Skin epidermis (tissue), 12 donors: ENCODE measurements around the gene HERPUD2.
"Not testable (repeated sequence)": the region's sequence is repeated elsewhere in the genome, so short reads cannot be mapped to it uniquely, and the experiment has no call there.

Experiments used
- H3K27ac ChIP-seq, 21 experiments: fragments of 200-600 bp; sonication (generic) in 11 of 21; one replicate each; pipeline ENCODE4 v1.5.0; 2020; ENCODE audit warnings: mild to moderate bottlenecking in 3 of 21, inconsistent platforms in 2 of 21, moderate library complexity in 2 of 21
- H3K4me3 ChIP-seq, 7 experiments: fragments of 200-600 bp; sonication (generic) in 2 of 7; one replicate each; pipeline ENCODE4 v1.5.0; 2020; ENCODE audit warnings: inconsistent platforms in 2 of 7, mild to moderate bottlenecking in 2 of 7, moderate library complexity in 1 of 7

HERPUD2 gene

DNA sequence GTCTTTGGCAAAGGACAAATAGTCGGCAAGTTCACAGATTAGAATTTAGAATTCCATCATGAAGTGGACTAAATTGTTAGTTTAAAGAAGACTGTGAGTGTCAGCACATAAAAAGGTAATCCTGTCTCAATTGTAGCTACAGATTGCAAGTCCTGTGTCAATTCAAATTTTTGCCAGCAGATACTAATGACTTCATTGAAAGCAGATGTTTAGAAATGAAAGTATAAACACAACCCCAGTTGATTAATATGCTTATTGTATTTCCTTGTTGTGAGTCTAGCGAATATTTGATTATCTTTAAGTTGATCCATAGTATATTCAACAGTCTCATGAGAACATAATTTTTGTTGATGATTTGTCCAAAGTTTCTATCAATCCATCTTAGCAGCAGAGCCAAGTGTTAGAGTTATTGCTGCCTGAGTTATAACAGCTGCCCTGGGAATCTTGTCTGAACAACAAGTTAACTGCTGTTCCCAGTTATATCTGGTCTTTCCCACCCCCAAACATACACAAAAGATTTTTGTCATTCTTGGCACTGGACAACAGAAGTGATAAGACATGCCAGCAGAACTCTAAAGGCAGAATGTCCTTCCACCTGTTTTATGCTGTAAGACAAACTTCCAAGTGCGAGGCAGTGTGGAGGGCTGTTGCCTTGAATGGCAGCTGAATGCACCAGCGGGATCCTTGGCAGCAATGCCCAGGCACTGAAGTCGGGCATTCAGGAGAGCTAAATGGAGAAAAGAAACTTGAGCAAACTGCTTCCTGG is 21.3 kb upstream of the HERPUD2 start:
- peak overlapping the region in 1 of 7 experiments; percentile 24 for H3K4me3 ChIP-seq
- peak overlapping the region in 7 of 21 experiments; percentile 9 to 43 (median 15) for H3K27ac ChIP-seq

DNA sequence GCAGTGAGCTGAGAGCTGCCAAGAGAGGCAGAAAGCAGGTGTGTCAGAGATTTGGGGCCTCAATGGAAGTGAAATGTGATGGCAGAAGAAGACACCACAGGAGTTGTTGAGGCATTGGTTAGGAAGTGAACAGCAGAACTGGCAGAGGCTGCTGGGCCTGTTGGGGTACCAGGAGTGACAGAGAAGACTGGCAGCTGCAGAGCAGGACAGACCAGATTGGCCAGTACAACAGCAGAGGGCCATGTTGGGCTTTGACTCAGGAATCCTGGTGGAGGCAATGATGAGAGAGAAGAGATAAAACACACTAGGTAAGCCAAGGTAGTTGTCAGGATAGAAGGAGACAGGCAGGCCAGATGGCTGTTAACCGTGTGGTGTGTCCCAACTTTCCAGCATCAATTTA is 19.9 kb upstream of the HERPUD2 start:
- no peak overlapping the region for H3K4me3 ChIP-seq
- peak overlapping the region in 7 of 21 experiments; percentile 0 to 51 (median 38) for H3K27ac ChIP-seq

DNA sequence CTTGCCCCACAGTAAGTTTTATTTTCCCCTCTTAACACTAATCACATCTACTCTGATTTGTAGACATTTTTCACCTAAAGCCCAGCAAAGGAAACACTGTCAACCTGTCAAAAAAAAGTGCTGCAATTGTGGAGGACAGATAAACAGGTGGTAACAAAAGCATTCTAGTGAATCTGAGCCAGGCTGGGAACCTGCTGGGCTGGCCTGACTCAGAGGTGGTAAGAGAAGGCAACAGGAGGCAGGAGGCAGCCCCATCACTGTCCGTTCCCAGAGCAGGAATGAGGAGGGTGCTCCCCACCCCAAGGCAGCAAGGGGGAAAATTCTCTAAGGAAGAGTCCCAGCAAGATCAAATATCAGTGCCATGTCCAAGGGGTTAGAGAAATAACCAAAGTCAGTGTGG is 19.5 kb upstream of the HERPUD2 start:
- no peak overlapping the region for H3K4me3 ChIP-seq
- H3K27ac ChIP-seq, result peak overlapping the region in 8 of 21 experiments; percentile 0 to 51 (median 34)

DNA sequence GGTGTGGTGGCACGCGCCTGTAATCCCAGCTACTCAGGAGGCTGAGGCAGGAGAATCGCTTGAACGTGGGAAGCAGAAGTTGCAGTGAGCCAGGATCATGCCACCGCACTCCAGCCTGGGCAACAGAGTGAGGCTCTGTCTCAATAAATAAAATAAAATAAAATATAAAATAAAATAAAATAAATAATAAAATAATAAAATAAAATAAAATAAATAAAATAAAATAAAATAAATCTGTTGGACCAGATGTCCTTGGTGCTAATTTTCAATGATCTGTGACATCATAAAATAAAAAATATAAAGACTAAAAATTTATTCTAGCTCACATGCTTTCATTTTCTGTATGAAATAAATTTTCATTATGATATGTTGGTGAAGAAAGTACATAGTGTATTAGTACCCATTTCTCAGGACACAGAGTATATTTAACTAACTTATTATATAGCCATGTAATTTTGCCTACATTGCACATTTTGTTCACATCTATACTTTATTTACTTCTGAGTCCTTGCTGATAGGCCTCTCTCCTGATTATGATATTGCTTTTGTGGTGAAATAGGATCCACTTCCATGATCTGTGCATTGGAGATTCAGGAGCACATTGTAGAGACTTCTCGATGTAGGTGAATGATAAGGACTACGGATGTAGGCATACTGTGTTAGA is 17.8 kb upstream of the HERPUD2 start:
- no peak overlapping the region for H3K4me3 ChIP-seq
- no peak overlapping the region for H3K27ac ChIP-seq

DNA sequence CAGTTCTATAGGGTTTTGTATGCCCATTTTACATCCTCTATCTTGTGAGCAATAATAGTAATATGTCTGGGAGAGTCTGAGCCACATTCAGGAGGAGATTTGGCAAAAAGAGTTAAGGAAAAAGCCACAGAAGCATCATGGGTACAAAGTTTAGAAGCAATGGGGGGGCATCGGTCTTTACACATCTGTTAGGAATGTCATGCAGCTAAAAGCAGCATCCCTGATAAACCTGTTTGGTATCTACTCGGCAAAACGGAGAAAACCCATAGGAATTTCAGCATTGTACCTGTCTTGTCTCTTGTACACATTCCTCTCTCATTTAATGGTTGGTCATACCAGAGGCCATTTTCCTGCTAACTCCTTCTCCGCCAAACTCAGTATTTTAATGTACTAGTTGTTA is 12.5 kb upstream of the HERPUD2 start:
- Histone ChIP-seq H3K27ac (no peak overlapping the region), H3K4me3 (no peak overlapping the region)

DNA sequence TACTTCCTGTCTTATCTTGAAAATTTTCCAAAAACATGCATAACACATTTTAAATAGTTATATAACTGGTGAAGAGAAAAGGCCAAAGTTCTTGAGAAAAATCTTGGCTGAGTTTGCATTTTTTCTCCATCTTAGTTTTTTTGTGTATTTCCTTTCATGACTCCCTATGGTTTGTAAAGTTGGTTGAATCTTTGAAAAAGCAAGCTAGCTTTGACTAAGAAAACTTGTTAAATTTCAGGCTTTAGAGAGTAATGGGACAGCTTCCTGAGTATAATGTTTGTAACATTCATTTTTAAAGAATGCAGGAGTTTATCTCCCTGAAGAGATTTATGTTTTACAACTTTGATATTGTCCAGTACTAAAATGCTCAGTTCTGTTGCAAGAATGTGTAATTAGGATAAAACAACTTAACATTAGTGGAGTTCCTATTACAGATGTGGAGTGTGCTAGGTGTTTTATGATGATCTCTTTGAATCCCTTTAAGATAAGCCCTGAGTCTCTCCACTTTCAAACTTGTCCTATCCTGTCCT is 11.1 kb upstream of the HERPUD2 start:
- Histone ChIP-seq H3K27ac (no peak overlapping the region), H3K4me3 (no peak overlapping the region)

DNA sequence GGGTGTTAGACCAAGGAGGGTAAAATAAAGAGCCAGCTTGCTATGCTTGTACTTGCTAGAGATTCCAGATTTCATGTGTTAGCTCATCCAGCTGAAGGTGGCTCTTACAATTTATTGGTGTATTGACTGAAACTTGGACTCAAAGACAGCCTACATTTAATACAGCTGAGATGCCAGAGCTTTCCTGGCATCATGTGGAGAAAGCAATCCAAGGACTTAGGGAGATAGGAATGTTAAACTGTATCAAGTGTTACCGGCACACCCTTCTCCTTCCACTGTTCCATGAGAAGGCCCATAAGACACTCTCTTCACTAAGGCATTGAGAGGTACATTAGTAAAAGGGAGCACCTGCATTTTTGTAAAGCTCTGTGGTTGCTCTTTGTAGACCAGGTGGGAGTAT is 9.3 kb upstream of the HERPUD2 start:
- Histone ChIP-seq H3K27ac (no peak overlapping the region), H3K4me3 (no peak overlapping the region)

DNA sequence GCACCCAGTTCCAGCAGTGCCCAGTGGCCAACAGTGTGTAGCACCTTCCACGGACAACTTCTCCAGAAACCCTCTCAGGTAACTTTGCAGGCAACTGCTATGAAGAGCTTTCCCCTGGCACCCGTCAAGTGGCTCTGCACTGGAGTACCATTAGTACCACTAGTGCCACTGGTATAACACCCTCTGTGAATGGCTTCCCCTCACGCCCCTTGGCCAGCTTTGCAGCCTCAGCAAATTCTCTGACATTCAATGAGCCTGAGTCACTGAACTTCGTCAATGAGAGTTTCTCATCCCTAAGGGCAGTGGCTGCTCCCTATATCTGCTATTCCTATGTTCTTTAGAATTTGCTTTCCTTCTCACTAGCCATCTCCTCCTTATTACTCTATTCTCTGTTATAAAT is 7.6 kb upstream of the HERPUD2 start:
- no peak overlapping the region for H3K4me3 ChIP-seq
- no peak overlapping the region for H3K27ac ChIP-seq

DNA sequence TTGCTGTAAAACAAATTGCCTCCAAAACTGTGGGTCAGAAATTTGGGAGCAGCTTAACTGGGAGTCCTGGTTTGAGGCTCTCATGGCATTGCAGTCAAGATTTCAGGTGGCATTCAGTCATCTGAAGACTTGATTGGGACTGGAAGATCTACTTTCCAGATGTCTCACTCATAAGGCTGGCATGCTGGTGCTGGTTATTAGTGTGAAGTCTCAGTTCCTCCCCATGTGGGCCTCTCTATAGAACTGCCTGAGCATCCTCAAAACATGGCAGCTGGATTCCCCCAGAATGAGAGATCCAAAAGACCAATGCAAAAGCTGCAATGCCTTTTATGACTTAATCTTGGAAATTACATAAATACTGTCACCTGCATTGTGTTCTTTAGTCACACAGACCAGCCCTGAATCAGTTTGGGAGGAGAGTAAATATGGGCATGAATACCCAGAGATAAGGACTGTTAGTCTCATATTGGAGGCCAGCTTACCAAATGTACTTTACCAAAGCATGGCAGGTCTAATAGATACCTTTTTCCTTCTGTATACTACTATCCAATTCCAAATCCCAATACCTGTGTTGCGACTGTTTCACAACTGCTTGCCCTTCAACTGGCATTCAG is 6.5 kb upstream of the HERPUD2 start:
- Histone ChIP-seq H3K4me3 (no peak overlapping the region), H3K27ac (no peak overlapping the region)

DNA sequence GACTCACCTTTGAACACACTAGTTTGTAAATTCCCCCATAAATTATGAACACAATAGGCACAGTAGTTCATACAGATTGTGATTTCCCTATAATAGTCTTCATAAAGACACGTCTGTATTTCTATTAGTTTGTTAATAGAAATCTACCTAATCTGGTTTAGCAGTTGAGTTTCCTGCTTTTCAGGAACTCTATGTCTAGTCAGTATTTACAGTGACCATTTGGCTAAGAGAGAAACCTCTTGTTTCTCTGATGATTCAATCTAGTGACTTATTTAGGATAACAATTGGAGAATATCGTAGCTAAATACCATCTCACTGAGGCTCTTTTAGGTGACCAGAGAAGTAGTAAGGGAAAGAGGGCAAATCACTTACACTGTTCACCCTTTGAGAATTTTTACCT is 5.9 kb upstream of the HERPUD2 start:
- no peak overlapping the region for H3K27ac ChIP-seq

DNA sequence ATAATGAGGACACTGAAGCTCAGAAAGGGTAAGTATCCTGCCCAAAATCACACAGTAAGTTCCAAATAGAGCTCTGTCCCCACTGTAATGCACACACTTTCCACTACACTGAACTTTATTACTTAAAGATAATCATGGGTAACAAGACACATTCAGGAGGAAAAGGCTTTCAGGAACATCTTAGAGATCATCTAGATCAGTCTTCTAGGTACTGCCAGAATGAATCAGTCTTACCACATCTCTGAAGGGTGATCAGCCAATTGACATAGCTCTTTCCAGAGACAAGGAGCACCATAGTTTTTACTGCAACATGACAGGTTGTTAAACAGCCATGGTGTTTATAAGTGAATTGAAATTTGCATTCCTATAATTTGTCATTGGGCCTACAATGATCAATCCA is 5.4 kb upstream of the HERPUD2 start:
- Histone ChIP-seq H3K27ac (no peak overlapping the region), H3K4me3 (no peak overlapping the region)

More for the DNA sequence above, 5.9 kb upstream of the HERPUD2 start:
- H3K4me3 ChIP-seq, result no peak overlapping the region

DNA sequence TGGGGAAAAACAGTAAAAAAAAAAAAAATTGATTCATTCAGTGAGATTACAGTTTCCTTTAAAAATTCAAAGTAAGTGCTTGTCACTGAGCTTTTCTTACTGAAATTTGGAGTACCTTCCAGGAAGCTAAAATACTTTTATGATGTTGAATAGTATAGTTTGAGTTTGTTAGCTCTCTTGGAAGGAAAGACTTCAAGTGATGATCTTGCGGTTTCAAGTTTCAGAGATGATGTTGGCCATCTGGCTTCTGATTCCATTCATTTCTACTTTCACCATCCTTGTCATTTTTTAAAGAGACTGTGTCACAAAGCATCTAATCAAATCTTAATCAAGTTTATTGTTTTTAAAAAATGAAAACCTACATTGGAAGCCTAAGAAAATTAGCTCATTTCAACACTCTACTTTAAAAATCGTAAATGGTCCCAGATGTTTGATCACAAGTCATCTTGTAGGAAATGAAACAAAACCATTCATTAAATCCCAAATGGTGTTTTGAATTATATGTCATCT is 4.9 kb upstream of the HERPUD2 start:
- no peak overlapping the region for H3K27ac ChIP-seq
- H3K4me3 ChIP-seq, result no peak overlapping the region

DNA sequence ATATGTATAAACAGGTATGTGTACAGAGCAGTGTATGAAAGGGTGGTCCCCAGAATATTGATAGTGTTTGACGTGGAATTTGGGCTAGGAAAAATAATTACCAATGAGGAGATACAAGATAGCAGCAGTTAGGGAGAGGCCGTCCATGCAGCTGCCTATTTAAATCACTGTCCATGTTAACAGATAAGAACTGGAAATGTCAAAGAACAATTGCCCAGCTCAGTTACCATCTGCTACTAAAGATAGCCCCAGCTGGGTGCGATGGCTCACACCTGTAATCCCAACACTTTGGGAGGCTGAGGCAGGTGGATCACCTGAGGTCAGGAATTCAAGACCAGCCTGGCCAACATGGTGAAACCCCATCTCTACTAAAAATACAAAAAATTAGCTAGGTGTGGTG is 3.4 kb upstream of the HERPUD2 start:
- H3K4me3 ChIP-seq, H3K27ac ChIP-seq: not testable (repeated sequence)

DNA sequence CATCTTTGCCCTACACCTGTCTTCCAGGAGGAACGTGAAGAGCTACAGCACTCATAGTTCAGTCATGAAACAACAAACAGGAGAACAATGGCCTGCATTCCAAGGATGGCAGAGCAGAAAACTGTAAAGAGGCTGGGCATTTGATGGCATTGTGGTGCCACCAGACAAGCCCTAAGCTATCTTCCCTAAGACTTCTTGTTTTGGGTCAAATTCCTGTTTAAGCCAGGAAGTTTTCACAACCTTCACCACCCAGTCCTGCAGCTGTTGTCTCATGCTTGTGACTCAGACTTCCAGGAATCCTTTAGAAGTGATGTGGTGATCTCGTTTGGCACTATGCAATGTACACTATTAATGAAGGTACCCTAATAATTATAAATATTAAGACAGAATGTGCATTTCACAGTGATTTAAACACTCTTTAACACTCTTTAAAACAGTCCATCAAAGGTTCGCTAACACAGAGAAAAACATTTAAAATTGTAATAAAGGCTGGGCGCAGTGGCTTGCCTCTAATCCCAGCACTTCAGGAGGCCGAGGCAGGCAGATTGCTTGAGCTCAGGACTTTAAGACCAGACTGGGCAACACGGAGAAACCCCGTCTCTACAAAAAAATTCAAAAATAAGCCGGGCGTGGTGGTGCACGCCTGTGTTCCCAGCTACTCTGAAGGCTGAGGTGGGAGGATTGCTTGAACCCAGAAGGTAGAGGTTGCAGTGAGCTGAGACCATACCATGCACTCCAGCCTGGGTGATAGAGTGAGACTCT is 2.7 kb upstream of the HERPUD2 start:
- H3K27ac ChIP-seq, result no peak overlapping the region
- no peak overlapping the region for H3K4me3 ChIP-seq

DNA sequence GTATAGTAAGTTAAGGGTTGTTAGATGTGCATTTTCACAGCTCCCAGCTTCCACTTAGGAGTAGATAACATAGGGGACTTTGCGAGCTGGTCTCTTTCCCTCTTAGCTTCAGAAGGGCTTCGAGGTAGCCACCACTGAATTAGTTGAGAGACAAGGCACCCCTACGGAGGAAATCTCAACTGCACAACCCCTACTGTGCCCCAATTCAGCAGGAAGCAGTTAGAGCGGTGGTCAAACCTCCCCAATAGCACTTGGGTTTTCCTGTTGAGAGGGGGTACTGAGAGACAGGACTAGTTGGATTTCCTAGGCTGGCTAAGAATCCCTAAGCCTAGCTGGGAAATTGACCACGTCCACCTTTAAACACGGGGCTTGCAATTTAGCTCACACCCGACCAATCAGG is 1.1 kb upstream of the HERPUD2 start:
- Histone ChIP-seq H3K4me3 (peak overlapping the region in 6 of 7 experiments; percentile 61 to 94 (median 83)), H3K27ac (peak overlapping the region in 9 of 21 experiments; percentile 35 to 100 (median 98))

DNA sequence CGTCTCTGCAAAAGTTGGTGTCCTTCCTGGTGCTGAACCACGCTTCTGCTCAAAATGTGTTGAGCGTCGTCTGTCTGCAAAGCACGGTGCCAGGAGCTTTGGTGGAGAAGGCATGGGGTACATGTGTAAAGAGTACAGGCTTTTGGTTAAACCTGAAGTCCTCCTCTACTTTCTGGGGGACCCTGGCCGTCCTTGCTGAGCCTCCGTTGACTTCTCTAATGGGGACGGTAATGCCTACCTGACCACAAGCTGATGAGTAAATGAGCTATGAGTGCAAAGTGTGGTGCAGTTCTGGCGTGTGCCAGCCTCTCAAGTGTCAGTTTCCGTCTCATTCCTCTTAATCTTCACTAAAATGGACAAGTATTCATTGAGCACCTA is 527 bp upstream of the HERPUD2 start:
- peak overlapping the region; percentile 61 to 94 (median 89) for H3K4me3 ChIP-seq
- peak overlapping the region; percentile 85 to 100 (median 98) for H3K27ac ChIP-seq

DNA sequence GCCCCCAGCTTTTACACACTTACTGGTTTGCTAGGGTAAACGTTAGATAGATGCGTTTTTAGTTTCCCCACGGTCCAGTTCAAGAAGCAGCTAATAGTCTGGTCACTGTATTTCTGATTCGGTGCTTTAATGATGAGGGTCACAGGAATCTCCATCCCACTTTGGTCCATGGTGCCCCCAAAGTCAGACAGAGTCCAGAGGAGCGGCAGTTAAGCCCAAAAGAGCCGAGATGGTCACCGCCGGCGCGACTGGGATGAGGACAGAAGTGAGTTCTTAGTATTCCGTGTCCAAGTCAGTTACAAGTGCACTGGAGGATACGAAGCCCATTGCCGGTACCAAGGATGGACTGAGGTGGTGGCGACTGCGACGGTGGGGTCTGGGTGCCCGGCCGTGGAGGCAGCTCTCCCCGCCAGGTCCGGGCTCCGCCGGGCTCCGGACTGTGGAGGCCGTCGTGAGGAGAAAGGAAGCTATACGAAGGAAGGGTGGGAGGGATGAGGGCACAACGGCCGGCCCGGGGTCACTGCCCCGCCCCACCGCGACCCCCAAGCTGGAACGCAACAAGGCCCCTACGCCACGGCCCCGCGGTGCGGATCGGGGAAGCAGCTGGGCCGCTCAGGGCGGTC is 663 bp downstream of the HERPUD2 start:
- H3K27ac ChIP-seq, result peak overlapping the region; percentile 85 to 100 (median 98)
- H3K4me3 ChIP-seq, result peak overlapping the region; percentile 61 to 94 (median 89)

DNA sequence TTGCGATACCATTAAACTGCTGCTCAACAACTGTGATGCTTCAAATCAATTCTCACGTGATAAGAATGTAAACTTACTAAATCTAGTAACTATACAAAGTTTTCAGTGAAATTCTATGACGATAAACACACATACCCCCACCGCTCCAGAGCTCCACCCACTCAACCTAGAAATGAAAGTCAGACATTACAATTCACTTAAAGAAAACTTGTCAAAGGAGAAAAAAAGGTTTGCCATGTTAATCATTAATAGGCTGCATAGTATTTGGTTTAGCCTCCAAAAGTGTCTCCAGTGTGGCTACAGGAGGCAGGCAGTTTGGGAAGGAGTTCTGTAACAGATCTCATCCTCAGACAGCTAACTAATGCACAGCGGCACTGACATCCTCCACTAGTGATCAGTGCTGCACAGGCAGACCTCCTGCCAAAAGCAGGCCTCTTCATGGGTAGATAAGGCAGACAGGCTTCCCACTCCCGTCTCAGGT is 3.1 kb downstream of the HERPUD2 start:
- H3K4me3 ChIP-seq, result peak overlapping the region; percentile 5 to 65 (median 13)
- peak overlapping the region in 4 of 21 experiments; percentile 21 to 99 (median 30) for H3K27ac ChIP-seq

DNA sequence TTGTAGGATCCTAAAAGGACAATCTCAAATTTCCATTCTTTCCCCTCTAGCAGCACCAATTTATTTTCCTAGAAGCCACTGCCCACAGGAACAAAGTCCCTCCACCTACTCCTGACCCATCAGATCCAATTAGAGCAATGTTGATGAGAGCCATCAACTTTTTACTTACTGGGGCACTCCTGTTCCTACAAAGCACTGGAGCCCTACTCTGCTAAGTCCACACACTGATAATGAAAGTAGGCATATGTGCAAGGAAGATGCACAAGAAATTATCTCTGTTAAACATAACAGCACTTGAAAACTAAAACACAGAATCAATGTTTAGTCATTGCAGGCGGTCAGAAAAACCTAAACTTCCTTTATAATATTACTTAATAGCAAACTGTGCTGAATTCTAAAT is 3.6 kb downstream of the HERPUD2 start:
- peak overlapping the region; percentile 5 to 65 (median 13) for H3K4me3 ChIP-seq
- H3K27ac ChIP-seq, result peak overlapping the region in 5 of 21 experiments; percentile 10 to 99 (median 33)
